Activated CD4-positive, alpha-beta T cell treated with anti-CD3 and anti-CD28 coated beads for 4 hours (primary cell): ENCODE measurements around the gene HOXB6.
A peak's percentile ranks its signal among the peaks of the same experiment; 100 is the strongest.

Source experiments
- DNase-seq, 2 donors: peaks; one replicate each; pipeline ENCODE4 v3.0.0-alpha.2; 2020

HOXB6 gene

GRCh38 chr17:48593840-48594537 is 10.8 kb downstream of the HOXB6 start:
- peak; percentile 70 to 81 for DNase-seq

GRCh38 chr17:48593126-48593829 is 11.5 kb downstream of the HOXB6 start, which contains the start of gene HOXB5:
Gene HOXB5, minus strand, starts transcription at chr17:48593779. Its CDS starts 97 bp downstream, at chr17:48593682.
- no peak for DNase-seq

- no peak for DNase-seq
Measured at GRCh38 chr17:48592577-48592976, 12.2 kb downstream of the HOXB6 start.

- DNase-seq = no peak
Measured at GRCh38 chr17:48592057-48592514, 12.7 kb downstream of the HOXB6 start.

- no peak for DNase-seq
Measured at GRCh38 chr17:48591255-48592056, 13.3 kb downstream of the HOXB6 start.

- no peak for DNase-seq
Measured at GRCh38 chr17:48590607-48591161, 14.1 kb downstream of the HOXB6 start.

- DNase-seq = no peak
Measured at GRCh38 chr17:48589831-48590606, 14.8 kb downstream of the HOXB6 start, which contains the start of gene HOXB3. Gene HOXB3, minus strand, starts transcription at chr17:48590241. Its CDS starts 37,767 bp downstream, at chr17:48552474.

GRCh38 chr17:48589060-48589830 is 15.5 kb downstream of the HOXB6 start:
- no peak for DNase-seq

GRCh38 chr17:48588528-48588927 is 16.3 kb downstream of the HOXB6 start:
- no peak for DNase-seq

GRCh38 chr17:48588074-48588415 is 16.7 kb downstream of the HOXB6 start:
- DNase-seq = no peak

GRCh38 chr17:48587276-48588073 is 17.3 kb downstream of the HOXB6 start:
- no peak for DNase-seq

- DNase-seq = peak in 1 of 2 donors; percentile 51
Measured at GRCh38 chr17:48586355-48587258, 18.2 kb downstream of the HOXB6 start.

GRCh38 chr17:48584223-48584741 is 20.5 kb downstream of the HOXB6 start:
- DNase-seq = no peak

- no peak for DNase-seq
Measured at GRCh38 chr17:48583708-48584222, 21.0 kb downstream of the HOXB6 start.

- no peak for DNase-seq
Measured at GRCh38 chr17:48582750-48583069, 22.1 kb downstream of the HOXB6 start.

- no peak for DNase-seq
Measured at GRCh38 chr17:48579760-48580554, 24.8 kb downstream of the HOXB6 start.

GRCh38 chr17:48579471-48579759 is 25.4 kb downstream of the HOXB6 start:
- no peak for DNase-seq
